Limb (tissue), 2 donors: ENCODE data around the gene LRP1.

Source experiments
- DNase-seq, 2 donors: peaks; one replicate each; pipeline ENCODE4 v3.0.0-alpha.2; 2016; ENCODE audit errors: extremely low spot score in 2 of 2

Gene LRP1

GRCh38 chr12:57210926-57211692, 82.8 kb downstream of the LRP1 start:
- DNase-seq: no peak

GRCh38 chr12:57211791-57212700, 83.8 kb downstream of the LRP1 start:
- DNase-seq: no peak

GRCh38 chr12:57212701-57213057, 84.4 kb downstream of the LRP1 start:
- DNase-seq: no peak

- DNase-seq: peak; percentile 87 to 93
Measured at GRCh38 chr12:57213058-57213715, 84.9 kb downstream of the LRP1 start.

- no peak for DNase-seq
Measured at GRCh38 chr12:57213763-57214397, 85.6 kb downstream of the LRP1 start.

- DNase-seq: peak; percentile 64 to 82
Measured at GRCh38 chr12:57214398-57214781, 86.1 kb downstream of the LRP1 start.

GRCh38 chr12:57215065-57215464, 86.8 kb downstream of the LRP1 start:
- no peak for DNase-seq

GRCh38 chr12:57215668-57216013, 87.4 kb downstream of the LRP1 start:
- DNase-seq: no peak

- peak in 1 of 2 donors; percentile 73 for DNase-seq
Measured at GRCh38 chr12:57216014-57216911, 88.0 kb downstream of the LRP1 start, which contains the start of gene NXPH4. NXPH4 (plus strand) TSS chr12:57216794; CDS start chr12:57216970, 176 bp downstream.

- peak in 1 of 2 donors; percentile 66 for DNase-seq
Measured at GRCh38 chr12:57216921-57217879, 88.9 kb downstream of the LRP1 start.

- no peak for DNase-seq
Measured at GRCh38 chr12:57218030-57218853, 90.0 kb downstream of the LRP1 start.

GRCh38 chr12:57219205-57219992, 91.1 kb downstream of the LRP1 start:
- DNase-seq: no peak

GRCh38 chr12:57219993-57220754, 91.9 kb downstream of the LRP1 start:
- peak in 1 of 2 donors; percentile 79 for DNase-seq

- no peak for DNase-seq
Measured at GRCh38 chr12:57220770-57221168, 92.5 kb downstream of the LRP1 start.

- no peak for DNase-seq
Measured at GRCh38 chr12:57221169-57221917, 93.1 kb downstream of the LRP1 start.
